Endothelial cell of umbilical vein (primary cell): ENCODE measurements around the gene PNMA6F. TPM values are rescaled to one million over a fixed set of nuclear protein-coding genes. Genes with fewer than 3 reads are reported as not detected.

Source experiments
- BruUV-seq: library from RNA; stranded (reverse); fragments of 400-500 nt; replicated peaks from 2 replicates; lab custom pipeline; 2021; lab: Mats Ljungman, UMichigan
- CTCF ChIA-PET: fragments of 300-600, 350-600 bp; sonication (Branson Sonifier 250); formaldehyde crosslinking; loops from one replicate; lab custom pipeline; 2021; ENCODE audit warnings: antibody characterized with exemption, inconsistent platforms; lab: Charles Lee
- POLR2A ChIA-PET: fragments of 300-600, 350-600 bp; sonication (Branson Sonifier 250); formaldehyde crosslinking; loops from one replicate; lab custom pipeline; 2021; ENCODE audit warnings: antibody characterized with exemption, inconsistent platforms; lab: Charles Lee
- DNase-seq: peaks from one replicate; pipeline ENCODE4 v3.0.0-alpha.2; 2011; ENCODE audit warnings: low read depth, low spot score
- FAIRE-seq: peaks from 2 replicates; lab custom pipeline; 2011; peaks lifted over from hg19 to GRCh38; lab: Jason Lieb, UNC
- H2AFZ ChIP-seq: 2 replicates; pipeline ENCODE4 v1.6.0; 2012; ENCODE audit warnings: low read depth, low read length, control low read depth, inconsistent platforms
- H3K27ac ChIP-seq: 2 replicates; pipeline ENCODE4 v1.5.1; 2011; ENCODE audit warnings: low read depth, mild to moderate bottlenecking, control low read depth, low read length, moderate library complexity; ENCODE audit not compliant: insufficient read depth
- H3K27me3 ChIP-seq, 2 experiments: 2 replicates each; pipeline versions ENCODE4 v1.6.0 to v1.6.1; 2011; ENCODE audit warnings: low read length in 2 of 2, mixed read lengths in 1 of 2; ENCODE audit not compliant: control insufficient read depth in 2 of 2, insufficient read depth in 2 of 2
- H3K36me3 ChIP-seq, 2 experiments: 2 replicates in 1 of 2; 3 replicates in 1 of 2; pipeline ENCODE4 v1.5.1; 2011; ENCODE audit warnings: low read length in 2 of 2, mild to moderate bottlenecking in 1 of 2, moderate library complexity in 1 of 2; ENCODE audit not compliant: control insufficient read depth in 2 of 2, insufficient read depth in 2 of 2; ENCODE audit errors: extremely low read depth in 1 of 2
- H3K4me1 ChIP-seq: 3 replicates; pipeline ENCODE4 v1.5.1; 2011; ENCODE audit warnings: mild to moderate bottlenecking, low read length; ENCODE audit not compliant: control insufficient read depth, insufficient read depth; ENCODE audit errors: extremely low read depth
- H3K4me2 ChIP-seq: 2 replicates; pipeline ENCODE4 v1.6.1; 2011; ENCODE audit warnings: low read length, control low read depth, mixed read lengths; ENCODE audit not compliant: insufficient read depth
- H3K4me3 ChIP-seq, 3 experiments: fragments of 200-600 bp in 1 of 3; sonication (generic), shearing (Covaris generic) in 1 of 3; replicated peaks in 1 of 3; 2 replicates each; pipeline ENCODE4 v1.5.1; 2011 to 2016; ENCODE audit warnings: control low read depth in 3 of 3, low read length in 3 of 3, mild to moderate bottlenecking in 2 of 3, inconsistent platforms in 1 of 3, low read depth in 1 of 3, moderate library complexity in 1 of 3; ENCODE audit not compliant: insufficient read depth in 1 of 3
- H3K79me2 ChIP-seq: 2 replicates; pipeline ENCODE4 v1.6.0; 2012; ENCODE audit warnings: low read length, inconsistent platforms; ENCODE audit not compliant: control insufficient read depth, insufficient read depth
- H3K9ac ChIP-seq: replicated peaks from 2 replicates; pipeline ENCODE3; 2011; ENCODE audit warnings: low read length, control low read depth; ENCODE audit not compliant: insufficient read depth; ENCODE audit errors: extremely low read depth
- H3K9me1 ChIP-seq: replicated peaks from 3 replicates; pipeline ENCODE4 v1.6.0; 2011; ENCODE audit warnings: mild to moderate bottlenecking, low read length; ENCODE audit not compliant: control insufficient read depth, insufficient read depth; ENCODE audit errors: extremely low read depth
- H3K9me3 ChIP-seq: replicated peaks from 2 replicates; pipeline ENCODE4 v1.5.1; 2012; ENCODE audit warnings: low read length, inconsistent platforms; ENCODE audit not compliant: control insufficient read depth, insufficient read depth
- H4K20me1 ChIP-seq: replicated peaks from 2 replicates; pipeline ENCODE3; 2011; ENCODE audit warnings: mild to moderate bottlenecking, low read length; ENCODE audit not compliant: control insufficient read depth, insufficient read depth; ENCODE audit errors: extremely low read depth
- FOS ChIP-seq: IDR thresholded peaks from 2 replicates; pipeline ENCODE4 v1.6.1; 2011; ENCODE audit warnings: mild to moderate bottlenecking, low read length, moderate library complexity, borderline replicate concordance; ENCODE audit not compliant: insufficient read depth
- GATA2 ChIP-seq: IDR thresholded peaks from 2 replicates; pipeline ENCODE4 v1.7.0; 2011; ENCODE audit warnings: low read depth, mild to moderate bottlenecking, moderate library complexity, mixed read lengths, low read length; ENCODE audit not compliant: insufficient read length, insufficient read depth
- MAX ChIP-seq: IDR thresholded peaks from 2 replicates; pipeline ENCODE4 v1.6.1; 2011; ENCODE audit not compliant: insufficient read depth, insufficient read length
- MYC ChIP-seq: IDR thresholded peaks from one replicate; pipeline ENCODE4 v1.6.1; 2011; ENCODE audit warnings: mild to moderate bottlenecking, low read depth, low read length
- POLR2A ChIP-seq: IDR thresholded peaks from 2 replicates; pipeline ENCODE4 v1.6.1; 2012; ENCODE audit warnings: low read depth, mild to moderate bottlenecking, control low read depth, low read length
- POLR2AphosphoS5 ChIP-seq: IDR thresholded peaks from 2 replicates; pipeline ENCODE4 v1.6.1; 2012; ENCODE audit warnings: low read depth, mild to moderate bottlenecking, control low read depth, low read length, moderate library complexity; ENCODE audit not compliant: insufficient read depth
- dilution Hi-C: fragments of 300-500 bp; cut with MboI; formaldehyde crosslinking; loops from one replicate; pipeline ENCODE4 v1.15.0; 2019; ENCODE audit warnings: low sequenced_read_pairs; ENCODE audit not compliant: extremely low pct_ligation_motif_present
- intact Hi-C: fragments of 100-400 bp; cut with micrococcal nuclease; formaldehyde crosslinking; loops from one replicate; pipeline ENCODE4 v1.10.0; 2022
- polyA plus RNA-seq, 4 experiments: library from polyadenylated mRNA; depleted of rRNA in 3 of 4; stranded (reverse) in 3 of 4; unstranded in 1 of 4; fragments of >200 nt; gene quantifications; 2 replicates each; pipeline versions ENCODE4 v1.2.1 to v1.2.3, GENCODE V29; 2011 to 2012; ENCODE audit warnings: missing spikeins in 1 of 4
- total RNA-seq: library from RNA; stranded (reverse); gene quantifications from 2 replicates; pipeline ENCODE4 v1.2.3, GENCODE V29; 2021
- TF ChIP-seq, protein P1 (sequence below), 2 donors: IDR thresholded peaks; 1 replicate in 1 of 2; 2 replicates in 1 of 2; pipeline ENCODE4 v1.5.1; 2011; ENCODE audit warnings: low read length in 2 of 2, mild to moderate bottlenecking in 2 of 2, moderate library complexity in 2 of 2, control low read depth in 1 of 2, inconsistent platforms in 1 of 2, low read depth in 1 of 2; ENCODE audit not compliant: insufficient read depth in 1 of 2; ENCODE audit errors: extremely low read depth in 1 of 2

Gene PNMA6F
- total and polyA plus RNA-seq, 2 donors (not counting 3 experiments of a cell fraction or from before 2014, with no cell fraction given), result not detected

DNA sequence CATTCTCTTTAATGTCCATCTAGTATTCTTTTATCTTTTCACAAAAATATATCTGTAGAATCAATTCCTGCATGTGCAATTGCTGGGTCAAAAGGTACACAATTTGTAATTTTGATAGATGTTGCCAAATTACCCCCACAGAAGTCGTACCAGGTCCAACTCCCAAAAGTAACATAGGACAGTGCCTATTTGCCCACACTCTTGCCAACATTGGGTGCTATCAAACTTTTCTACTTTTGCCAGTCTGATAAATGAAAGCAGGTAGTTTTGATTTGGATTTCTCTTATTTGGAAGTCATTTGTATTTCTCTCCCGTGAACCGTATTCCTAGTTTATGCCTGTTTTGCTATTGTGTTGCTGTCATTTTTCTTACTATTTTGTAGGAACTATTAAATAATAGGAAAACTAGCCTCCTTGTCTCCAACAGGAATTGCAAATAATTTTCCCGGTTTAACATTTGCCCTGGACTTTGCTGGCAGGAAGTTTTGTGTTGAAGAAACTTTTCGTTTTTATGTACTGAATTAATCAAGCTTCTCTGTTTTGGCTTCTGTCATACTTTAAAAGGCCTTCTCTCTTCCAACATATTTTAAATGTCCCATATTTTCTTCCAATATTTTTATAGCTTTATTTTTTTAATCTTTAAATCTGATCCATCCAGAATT, 45.4 kb upstream of the PNMA6F start:
- H2AFZ ChIP-seq, result no peak overlapping the region
- H3K27ac ChIP-seq, result no peak overlapping the region
- H4K20me1 ChIP-seq, result no peaks in the 10 kb centered on the region
- peak; percentile 18 for FAIRE-seq
- dilution Hi-C loops, result no loop called here
- no peak for DNase-seq
- H3K4me2 ChIP-seq, result no peak overlapping the region
- H3K9me1 ChIP-seq, result no peaks in the 10 kb centered on the region
- H3K4me3 ChIP-seq, result no peak overlapping the region
- H3K9me3 ChIP-seq, result no peaks in the 10 kb centered on the region
- ChIA-PET POLR2A (no interaction called here), CTCF (no interaction called here)
- no peak overlapping the region for H3K9ac ChIP-seq
- H3K4me1 ChIP-seq, result no peaks in the 10 kb centered on the region
- TF ChIP-seq POLR2AphosphoS5 (no peak), POLR2A (no peak), MYC (no peak), GATA2 (no peak), MAX (no peak), FOS (no peak)
- TF ChIP-seq, protein P1, sequence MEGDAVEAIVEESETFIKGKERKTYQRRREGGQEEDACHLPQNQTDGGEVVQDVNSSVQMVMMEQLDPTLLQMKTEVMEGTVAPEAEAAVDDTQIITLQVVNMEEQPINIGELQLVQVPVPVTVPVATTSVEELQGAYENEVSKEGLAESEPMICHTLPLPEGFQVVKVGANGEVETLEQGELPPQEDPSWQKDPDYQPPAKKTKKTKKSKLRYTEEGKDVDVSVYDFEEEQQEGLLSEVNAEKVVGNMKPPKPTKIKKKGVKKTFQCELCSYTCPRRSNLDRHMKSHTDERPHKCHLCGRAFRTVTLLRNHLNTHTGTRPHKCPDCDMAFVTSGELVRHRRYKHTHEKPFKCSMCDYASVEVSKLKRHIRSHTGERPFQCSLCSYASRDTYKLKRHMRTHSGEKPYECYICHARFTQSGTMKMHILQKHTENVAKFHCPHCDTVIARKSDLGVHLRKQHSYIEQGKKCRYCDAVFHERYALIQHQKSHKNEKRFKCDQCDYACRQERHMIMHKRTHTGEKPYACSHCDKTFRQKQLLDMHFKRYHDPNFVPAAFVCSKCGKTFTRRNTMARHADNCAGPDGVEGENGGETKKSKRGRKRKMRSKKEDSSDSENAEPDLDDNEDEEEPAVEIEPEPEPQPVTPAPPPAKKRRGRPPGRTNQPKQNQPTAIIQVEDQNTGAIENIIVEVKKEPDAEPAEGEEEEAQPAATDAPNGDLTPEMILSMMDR (IDR thresholded peaks at IDR 0.05; ENCODE audit: extremely low read depth in 1 of 2, insufficient read depth in 1 of 2, low read depth in 1 of 2, low read length in 2 of 2), result no peak
- no peaks in the 10 kb centered on the region for H3K79me2 ChIP-seq
- no TSS peak for BruUV-seq
- H3K36me3 ChIP-seq, result no peaks in the 10 kb centered on the region
- H3K27me3 ChIP-seq, result peaks cover 0 to 3% of the 10 kb centered on the region in 2 experiments
- intact Hi-C loops, result no loop called here
